ENCODE results near the gene GPHN.
"Not testable (repeated sequence)": the region's sequence is repeated elsewhere in the genome, so short reads cannot be mapped to it uniquely, and the experiment has no call there.

The GPHN gene

DNA sequence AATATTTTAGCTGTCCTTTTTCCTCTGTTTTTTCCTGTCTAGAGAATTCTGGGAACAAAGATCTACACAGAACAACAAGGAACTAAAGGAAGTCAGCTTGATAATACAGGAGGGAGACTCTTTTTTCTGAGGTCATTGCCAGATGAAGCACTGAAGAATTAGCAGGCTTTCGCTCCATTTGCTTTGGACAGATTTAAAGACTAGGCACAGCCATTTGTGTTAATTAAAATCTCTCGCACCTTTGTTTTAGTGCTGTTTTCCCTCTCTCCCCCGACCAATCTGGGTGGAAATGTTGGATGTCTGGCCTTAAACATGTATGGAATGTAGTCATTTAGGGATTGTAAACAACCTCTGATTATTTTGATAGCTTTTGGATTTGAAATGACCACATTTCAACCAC, 9.6 kb upstream of the GPHN start:
- TF ChIP-seq, protein P1, sequence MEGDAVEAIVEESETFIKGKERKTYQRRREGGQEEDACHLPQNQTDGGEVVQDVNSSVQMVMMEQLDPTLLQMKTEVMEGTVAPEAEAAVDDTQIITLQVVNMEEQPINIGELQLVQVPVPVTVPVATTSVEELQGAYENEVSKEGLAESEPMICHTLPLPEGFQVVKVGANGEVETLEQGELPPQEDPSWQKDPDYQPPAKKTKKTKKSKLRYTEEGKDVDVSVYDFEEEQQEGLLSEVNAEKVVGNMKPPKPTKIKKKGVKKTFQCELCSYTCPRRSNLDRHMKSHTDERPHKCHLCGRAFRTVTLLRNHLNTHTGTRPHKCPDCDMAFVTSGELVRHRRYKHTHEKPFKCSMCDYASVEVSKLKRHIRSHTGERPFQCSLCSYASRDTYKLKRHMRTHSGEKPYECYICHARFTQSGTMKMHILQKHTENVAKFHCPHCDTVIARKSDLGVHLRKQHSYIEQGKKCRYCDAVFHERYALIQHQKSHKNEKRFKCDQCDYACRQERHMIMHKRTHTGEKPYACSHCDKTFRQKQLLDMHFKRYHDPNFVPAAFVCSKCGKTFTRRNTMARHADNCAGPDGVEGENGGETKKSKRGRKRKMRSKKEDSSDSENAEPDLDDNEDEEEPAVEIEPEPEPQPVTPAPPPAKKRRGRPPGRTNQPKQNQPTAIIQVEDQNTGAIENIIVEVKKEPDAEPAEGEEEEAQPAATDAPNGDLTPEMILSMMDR (IDR thresholded peaks at IDR 0.05; ENCODE audit: insufficient read depth, low read depth, low read length, missing control alignments) = no peak
- DNase-seq (ENCODE audit: low read depth) = no peak
- no peak overlapping the region for H3K4me3 ChIP-seq (ENCODE audit: low read depth, low read length)

DNA sequence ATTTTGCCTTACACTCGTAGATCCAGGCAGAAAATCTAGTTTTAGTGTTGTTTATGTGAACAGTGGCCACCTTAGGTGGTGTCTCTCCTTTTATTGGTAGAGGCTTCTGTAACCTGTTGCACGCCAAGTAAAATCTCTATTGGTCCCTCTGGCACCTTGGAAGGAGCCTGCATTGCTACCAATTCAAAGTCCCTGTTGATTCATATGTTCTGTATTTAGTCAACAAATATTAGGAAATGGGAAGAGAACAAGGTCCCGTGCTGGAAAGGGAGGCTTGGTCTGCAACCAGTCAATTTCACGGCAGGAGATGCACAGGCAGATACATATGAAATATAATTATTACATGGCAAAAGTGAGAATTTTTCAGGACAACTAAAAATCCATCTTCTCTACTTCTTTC, 6.4 kb upstream of the GPHN start:
- TF ChIP-seq, protein P1 (IDR thresholded peaks at IDR 0.05; ENCODE audit: insufficient read depth, low read depth, low read length, missing control alignments) = no peak
- no peak overlapping the region for H3K4me3 ChIP-seq (ENCODE audit: low read depth, low read length)
- DNase-seq (ENCODE audit: low read depth) = no peak

DNA sequence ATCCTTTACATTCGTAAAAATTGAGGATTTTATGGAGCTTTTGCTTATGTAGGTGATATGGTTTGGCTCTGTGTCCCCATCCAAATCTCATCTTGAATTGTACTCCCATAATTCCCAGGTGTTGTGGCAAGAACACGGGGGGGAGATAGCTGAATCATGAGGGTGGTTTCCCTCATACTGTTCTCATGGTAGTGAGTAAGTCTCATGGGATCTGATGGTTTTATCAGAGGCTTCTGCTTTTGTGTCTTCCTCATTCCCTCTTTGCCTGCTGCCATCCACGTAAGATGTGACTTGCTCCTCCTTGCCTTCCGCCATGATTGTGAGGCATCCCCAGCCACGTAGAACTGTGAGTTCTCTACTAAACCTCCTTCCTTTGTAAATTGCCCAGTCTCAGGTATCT, 5.1 kb upstream of the GPHN start:
- not testable (repeated sequence) for H3K4me3 ChIP-seq (ENCODE audit: low read depth, low read length); DNase-seq (ENCODE audit: low read depth)

DNA sequence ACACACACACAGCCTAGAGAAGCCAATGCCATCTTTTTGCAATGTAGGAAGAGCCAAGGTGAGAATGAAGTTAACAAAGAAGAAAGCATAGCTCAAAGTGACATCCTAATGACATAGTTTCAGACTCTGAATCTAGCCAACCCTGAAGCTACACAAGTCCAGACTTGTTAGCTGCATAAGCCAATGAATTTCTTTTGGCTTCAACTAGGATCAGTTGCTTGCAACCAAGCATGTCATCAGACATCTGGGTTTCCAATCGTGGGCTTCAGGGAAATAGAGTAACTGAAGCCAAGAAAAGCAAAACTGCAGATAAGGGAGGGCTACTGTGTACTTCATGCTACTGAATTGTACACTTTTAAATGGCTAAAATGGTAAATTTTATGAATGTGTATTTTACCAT, 4.4 kb upstream of the GPHN start:
- H3K4me3 ChIP-seq (ENCODE audit: low read depth, low read length) = no peak overlapping the region
- DNase-seq (ENCODE audit: low read depth) = no peak
- TF ChIP-seq, protein P1 (IDR thresholded peaks at IDR 0.05; ENCODE audit: insufficient read depth, low read depth, low read length, missing control alignments) = no peak

DNA sequence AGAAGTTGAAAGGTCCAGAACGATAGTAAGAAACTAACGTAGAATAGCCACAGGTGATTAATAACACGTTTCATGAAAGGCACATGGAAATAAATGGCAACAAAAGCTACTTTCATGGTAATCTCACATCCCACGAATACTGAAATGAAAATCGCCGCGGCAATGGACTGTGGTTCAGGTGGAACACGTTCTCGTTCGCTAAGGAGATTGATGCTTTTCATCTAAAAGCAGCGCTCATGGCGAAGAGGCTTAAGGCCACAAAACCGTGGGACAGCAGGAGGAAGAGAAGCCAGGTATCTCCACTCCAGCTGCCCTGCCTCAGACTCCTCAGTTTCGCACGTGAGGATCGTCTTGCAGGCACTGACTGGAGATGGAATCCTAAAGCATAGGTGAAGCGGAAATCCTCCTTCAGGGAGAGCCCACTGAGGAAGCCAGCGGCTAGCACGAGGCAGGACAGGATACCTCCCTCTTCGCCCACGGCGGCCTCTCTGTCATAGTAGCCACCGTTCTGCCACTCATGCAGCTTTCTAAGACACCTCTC, 696 bp upstream of the GPHN start:
- no peak for DNase-seq (ENCODE audit: low read depth)
- peak overlapping the region; percentile 96 for H3K4me3 ChIP-seq (ENCODE audit: low read depth, low read length)
- TF ChIP-seq, protein P1 (IDR thresholded peaks at IDR 0.05; ENCODE audit: insufficient read depth, low read depth, low read length, missing control alignments) = no peak

DNA sequence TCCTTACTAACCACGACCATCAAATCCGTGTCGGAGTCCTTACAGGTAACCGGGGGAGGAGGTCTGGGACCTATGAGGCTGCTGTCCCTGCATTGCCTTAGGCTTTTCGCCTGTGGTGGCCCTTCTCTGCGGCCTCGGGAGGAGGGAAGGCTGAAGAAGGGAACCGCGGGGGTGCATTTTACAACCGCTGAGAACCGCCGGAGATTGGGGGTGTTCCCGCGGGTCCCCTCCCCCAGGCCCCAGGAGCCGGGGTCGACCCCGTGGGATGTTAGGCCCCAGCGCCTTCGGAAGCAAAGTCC, 549 bp downstream of the GPHN start:
- TF ChIP-seq, protein P1 (IDR thresholded peaks at IDR 0.05; ENCODE audit: insufficient read depth, low read depth, low read length, missing control alignments) = no peak
- DNase-seq (ENCODE audit: low read depth) = no peak
- H3K4me3 ChIP-seq (ENCODE audit: low read depth, low read length) = peak overlapping the region; percentile 96

DNA sequence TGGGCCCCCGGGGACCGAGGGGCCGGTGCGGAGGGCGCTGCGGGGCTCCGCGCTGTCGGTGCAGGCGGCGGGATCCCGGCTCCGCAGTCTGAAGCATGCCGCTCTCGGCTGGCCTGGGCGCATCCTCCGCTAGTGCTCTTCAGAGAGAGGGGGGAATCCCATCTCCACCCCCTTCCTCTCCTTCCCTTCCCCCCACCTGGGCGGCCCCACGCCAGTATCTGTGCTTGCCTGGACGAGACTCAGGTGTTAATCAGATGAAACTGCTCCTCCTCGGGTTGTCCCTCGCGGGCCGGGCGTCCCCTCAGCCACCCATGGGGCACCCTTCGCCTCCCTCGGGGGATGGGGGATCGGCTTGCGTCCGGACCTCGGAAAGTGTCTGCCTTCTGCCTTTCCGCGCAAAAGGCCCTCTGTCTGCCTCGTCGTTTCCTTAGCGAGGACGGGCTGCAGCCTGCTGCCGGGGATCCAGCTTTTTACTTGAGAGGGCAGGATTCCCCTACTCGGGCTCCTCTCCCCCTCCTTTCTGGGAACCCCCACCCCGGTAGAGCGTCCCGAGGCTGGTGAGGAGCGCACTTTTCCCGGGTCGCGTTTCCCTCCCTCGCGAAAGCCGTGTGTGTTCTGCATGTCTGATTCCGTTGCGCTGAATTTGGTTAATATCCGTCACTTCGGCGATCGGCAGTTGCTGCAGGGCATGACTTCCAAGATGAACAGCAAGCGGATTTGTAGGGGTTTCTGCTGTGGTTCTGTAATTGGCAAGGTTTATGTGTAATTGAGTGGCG, 1.1 kb downstream of the GPHN start:
- TF ChIP-seq, protein P1 (IDR thresholded peaks at IDR 0.05; ENCODE audit: insufficient read depth, low read depth, low read length, missing control alignments) = no peak
- DNase-seq (ENCODE audit: low read depth) = peak; percentile 84
- H3K4me3 ChIP-seq (ENCODE audit: low read depth, low read length) = peak overlapping the region; percentile 96

Data from GM12865 (cell line).